Measurements from ENCODE around the gene CCDC50.

CCDC50 gene

DNA sequence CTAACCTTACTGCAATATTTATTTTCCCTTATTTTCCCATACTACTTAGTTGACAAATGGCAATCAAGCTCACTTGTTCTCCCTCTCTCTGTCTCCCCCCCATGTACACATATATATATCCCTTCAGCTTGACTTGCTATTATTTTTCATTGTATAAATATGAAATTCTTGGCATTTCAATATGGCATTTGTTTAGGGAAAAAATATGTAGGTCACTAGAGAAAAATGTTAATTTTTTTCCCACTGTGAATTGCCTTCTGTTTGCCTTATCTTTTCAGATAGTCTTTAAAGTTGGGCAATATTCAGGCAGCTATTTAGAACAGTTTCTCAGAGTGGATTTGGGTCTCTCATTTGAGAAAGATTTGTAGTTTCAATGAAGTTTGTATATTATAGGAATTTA, 64.0 kb downstream of the CCDC50 start:
- H3K9me3 Mint-ChIP-seq (ENCODE audit: low read depth) = no peaks in the 10 kb centered on the region
- no peaks in the 10 kb centered on the region for H3K27me3 Mint-ChIP-seq
- no peaks in the 10 kb centered on the region for H3K36me3 Mint-ChIP-seq
- H3K27ac Mint-ChIP-seq = no peak overlapping the region
- H3K4me1 Mint-ChIP-seq (ENCODE audit: low read depth) = no peaks in the 10 kb centered on the region
- no peak overlapping the region for H3K4me3 Mint-ChIP-seq

DNA sequence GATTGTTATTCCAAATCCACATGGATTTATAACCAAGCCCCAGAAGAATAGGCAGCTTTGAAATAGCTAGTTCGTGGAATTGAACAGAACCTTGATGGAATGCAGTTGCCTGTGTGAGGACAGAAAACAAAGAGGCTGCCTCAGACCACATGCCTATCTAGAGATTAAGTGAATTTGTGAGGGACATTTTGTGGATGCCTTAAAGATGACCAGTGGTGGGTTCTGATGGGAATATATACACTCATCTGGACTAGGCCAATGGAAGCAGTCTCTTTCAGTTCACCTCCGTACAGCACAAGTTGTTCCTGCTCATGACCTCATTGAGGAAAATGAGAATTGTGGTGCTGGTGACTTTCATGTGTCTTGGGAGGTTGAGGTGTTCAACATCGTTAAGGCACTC, 68.6 kb downstream of the CCDC50 start:
- Mint-ChIP-seq H3K4me3 (no peak overlapping the region), H3K27ac (no peak overlapping the region), H3K9me3 (ENCODE audit: low read depth) (peaks cover 4% of the 10 kb centered on the region), H3K27me3 (no peaks in the 10 kb centered on the region), H3K4me1 (ENCODE audit: low read depth) (no peaks in the 10 kb centered on the region), H3K36me3 (no peaks in the 10 kb centered on the region)

- Mint-ChIP-seq H3K4me3 (no peak overlapping the region), H3K27me3 (no peaks in the 10 kb centered on the region), H3K9me3 (ENCODE audit: low read depth) (peaks cover 4% of the 10 kb centered on the region), H3K36me3 (no peaks in the 10 kb centered on the region), H3K4me1 (ENCODE audit: low read depth) (no peaks in the 10 kb centered on the region), H3K27ac (no peak overlapping the region)
These were observed 69.4 kb downstream of the CCDC50 start for GRCh38 chr3:191398607-191399006.

- Mint-ChIP-seq H3K27ac (no peak overlapping the region), H3K4me1 (ENCODE audit: low read depth) (no peaks in the 10 kb centered on the region), H3K4me3 (no peak overlapping the region), H3K36me3 (no peaks in the 10 kb centered on the region), H3K9me3 (ENCODE audit: low read depth) (peaks cover 4% of the 10 kb centered on the region), H3K27me3 (no peaks in the 10 kb centered on the region)
These were observed 70.7 kb downstream of the CCDC50 start for GRCh38 chr3:191399918-191400317.

GRCh38 chr3:191401775-191402357, 72.7 kb downstream of the CCDC50 start:
- Mint-ChIP-seq H3K27me3 (no peaks in the 10 kb centered on the region), H3K4me1 (ENCODE audit: low read depth) (no peaks in the 10 kb centered on the region), H3K27ac (no peak overlapping the region)

DNA sequence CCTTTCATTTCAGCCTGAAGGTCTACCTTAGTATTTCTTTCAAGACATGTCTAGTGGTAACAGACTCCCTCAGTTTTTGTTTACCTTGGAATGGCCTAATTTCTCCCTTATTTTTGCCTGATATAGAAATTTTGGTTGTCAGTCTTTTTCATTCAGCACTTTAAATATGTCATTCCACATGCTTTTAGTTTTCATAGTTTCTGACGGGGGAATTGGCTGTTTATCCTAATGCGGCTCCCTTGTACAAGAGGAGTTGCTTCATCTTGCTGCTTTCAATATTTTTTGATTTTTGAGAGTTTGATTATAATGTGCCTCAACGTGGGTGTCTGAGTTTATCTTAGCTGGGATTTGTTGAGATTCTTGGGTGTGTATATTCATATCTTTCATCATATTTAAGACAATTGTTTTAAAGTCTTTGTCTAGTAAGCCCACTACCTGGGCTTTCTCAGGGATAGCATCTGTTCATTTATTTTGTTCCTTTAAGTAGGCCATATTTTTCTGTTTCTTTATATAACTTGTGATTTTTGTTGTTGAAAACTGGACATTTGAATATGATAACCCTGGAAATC, 80.7 kb downstream of the CCDC50 start:
- H3K36me3 Mint-ChIP-seq = no peaks in the 10 kb centered on the region
- no peak overlapping the region for H3K27ac Mint-ChIP-seq
- H3K4me1 Mint-ChIP-seq (ENCODE audit: low read depth) = no peaks in the 10 kb centered on the region
- no peak overlapping the region for H3K4me3 Mint-ChIP-seq
- H3K9me3 Mint-ChIP-seq (ENCODE audit: low read depth) = peaks cover 5% of the 10 kb centered on the region
- H3K27me3 Mint-ChIP-seq = no peaks in the 10 kb centered on the region

More at GRCh38 chr3:191401775-191402357, 72.7 kb downstream of the CCDC50 start:
- Mint-ChIP-seq H3K36me3 (no peaks in the 10 kb centered on the region), H3K4me3 (no peak overlapping the region), H3K9me3 (ENCODE audit: low read depth) (peaks cover 4% of the 10 kb centered on the region)

GRCh38 chr3:191412759-191413158, 83.6 kb downstream of the CCDC50 start:
- no peaks in the 10 kb centered on the region for H3K4me1 Mint-ChIP-seq (ENCODE audit: low read depth)
- no peak overlapping the region for H3K27ac Mint-ChIP-seq
- no peaks in the 10 kb centered on the region for H3K36me3 Mint-ChIP-seq
- no peak overlapping the region for H3K4me3 Mint-ChIP-seq
- H3K9me3 Mint-ChIP-seq (ENCODE audit: low read depth) = peaks cover 3% of the 10 kb centered on the region
- H3K27me3 Mint-ChIP-seq = no peaks in the 10 kb centered on the region

- H3K36me3 Mint-ChIP-seq = no peaks in the 10 kb centered on the region
- H3K27ac Mint-ChIP-seq = no peak overlapping the region
- no peaks in the 10 kb centered on the region for H3K9me3 Mint-ChIP-seq (ENCODE audit: low read depth)
- H3K27me3 Mint-ChIP-seq = no peaks in the 10 kb centered on the region
- no peak overlapping the region for H3K4me3 Mint-ChIP-seq
- H3K4me1 Mint-ChIP-seq (ENCODE audit: low read depth) = no peaks in the 10 kb centered on the region
These were observed 85.1 kb downstream of the CCDC50 start for GRCh38 chr3:191414286-191414685.

GRCh38 chr3:191414732-191415131, 85.5 kb downstream of the CCDC50 start:
- H3K27me3 Mint-ChIP-seq = no peaks in the 10 kb centered on the region
- no peaks in the 10 kb centered on the region for H3K4me1 Mint-ChIP-seq (ENCODE audit: low read depth)
- no peak overlapping the region for H3K27ac Mint-ChIP-seq
- no peak overlapping the region for H3K4me3 Mint-ChIP-seq
- H3K36me3 Mint-ChIP-seq = no peaks in the 10 kb centered on the region
- no peaks in the 10 kb centered on the region for H3K9me3 Mint-ChIP-seq (ENCODE audit: low read depth)

- no peaks in the 10 kb centered on the region for H3K36me3 Mint-ChIP-seq
- H3K9me3 Mint-ChIP-seq (ENCODE audit: low read depth) = no peaks in the 10 kb centered on the region
- no peak overlapping the region for H3K4me3 Mint-ChIP-seq
- H3K4me1 Mint-ChIP-seq (ENCODE audit: low read depth) = no peaks in the 10 kb centered on the region
- H3K27ac Mint-ChIP-seq = no peak overlapping the region
- no peaks in the 10 kb centered on the region for H3K27me3 Mint-ChIP-seq
These were observed 86.4 kb downstream of the CCDC50 start for GRCh38 chr3:191415566-191415965.

DNA sequence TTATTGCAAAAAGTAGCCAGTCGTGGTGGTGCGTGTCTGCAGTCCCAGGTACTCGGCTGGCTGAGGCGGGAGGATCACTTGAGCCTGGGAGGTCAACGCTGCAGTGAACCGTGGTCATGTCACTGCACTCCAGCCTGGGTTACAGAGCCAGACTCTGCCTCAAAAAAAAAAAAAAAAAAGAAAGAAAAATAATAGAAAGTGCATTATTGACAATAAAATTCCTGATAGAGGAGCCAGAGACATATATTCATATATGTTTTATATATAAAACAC, 88.2 kb downstream of the CCDC50 start:
- Mint-ChIP-seq H3K27me3 (no peaks in the 10 kb centered on the region), H3K9me3 (ENCODE audit: low read depth) (no peaks in the 10 kb centered on the region), H3K4me1 (ENCODE audit: low read depth) (no peaks in the 10 kb centered on the region), H3K36me3 (no peaks in the 10 kb centered on the region), H3K27ac (no peak overlapping the region), H3K4me3 (no peak overlapping the region)

GRCh38 chr3:191420771-191421170, 91.6 kb downstream of the CCDC50 start:
- Mint-ChIP-seq H3K9me3 (ENCODE audit: low read depth) (no peaks in the 10 kb centered on the region), H3K27ac (no peak overlapping the region), H3K4me1 (ENCODE audit: low read depth) (no peaks in the 10 kb centered on the region), H3K4me3 (no peak overlapping the region), H3K27me3 (no peaks in the 10 kb centered on the region), H3K36me3 (no peaks in the 10 kb centered on the region)

DNA sequence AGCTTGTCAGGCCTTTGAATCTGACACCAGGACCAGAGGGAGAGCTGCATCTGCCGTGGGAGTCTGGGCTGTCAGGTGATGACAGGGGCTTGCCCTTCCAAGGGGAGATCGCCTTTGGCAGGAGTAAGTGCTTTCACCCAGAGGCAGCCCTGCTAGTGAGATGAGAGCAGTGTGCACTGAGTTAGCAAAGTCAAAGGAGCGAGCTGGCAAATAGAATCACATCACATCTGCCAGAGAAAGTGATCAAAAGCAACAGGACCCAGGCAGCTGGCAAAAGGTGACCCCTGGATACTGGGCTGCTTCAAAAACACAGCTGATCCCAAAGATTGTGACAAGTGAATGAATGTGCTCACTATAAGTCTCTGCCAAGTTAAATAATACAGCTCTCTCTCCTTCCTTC, 95.7 kb downstream of the CCDC50 start:
- Mint-ChIP-seq H3K27ac (no peak overlapping the region), H3K9me3 (ENCODE audit: low read depth) (peaks cover 3% of the 10 kb centered on the region), H3K36me3 (no peaks in the 10 kb centered on the region), H3K4me1 (ENCODE audit: low read depth) (no peaks in the 10 kb centered on the region), H3K27me3 (peaks cover 1% of the 10 kb centered on the region), H3K4me3 (no peak overlapping the region)

GRCh38 chr3:191425322-191425734, 96.1 kb downstream of the CCDC50 start:
- H3K9me3 Mint-ChIP-seq (ENCODE audit: low read depth) = peaks cover 3% of the 10 kb centered on the region
- no peak overlapping the region for H3K27ac Mint-ChIP-seq
- peaks cover 1% of the 10 kb centered on the region for H3K27me3 Mint-ChIP-seq
- no peaks in the 10 kb centered on the region for H3K36me3 Mint-ChIP-seq
- H3K4me1 Mint-ChIP-seq (ENCODE audit: low read depth) = no peaks in the 10 kb centered on the region
- H3K4me3 Mint-ChIP-seq = no peak overlapping the region

GRCh38 chr3:191426311-191426710, 97.1 kb downstream of the CCDC50 start:
- peaks cover 1% of the 10 kb centered on the region for H3K27me3 Mint-ChIP-seq
- H3K9me3 Mint-ChIP-seq (ENCODE audit: low read depth) = peaks cover 5% of the 10 kb centered on the region
- H3K4me3 Mint-ChIP-seq = no peak overlapping the region
- H3K4me1 Mint-ChIP-seq (ENCODE audit: low read depth) = no peaks in the 10 kb centered on the region
- no peak overlapping the region for H3K27ac Mint-ChIP-seq
- H3K36me3 Mint-ChIP-seq = no peaks in the 10 kb centered on the region

- no peaks in the 10 kb centered on the region for H3K4me1 Mint-ChIP-seq (ENCODE audit: low read depth)
- no peak overlapping the region for H3K4me3 Mint-ChIP-seq
These were observed 99.0 kb downstream of the CCDC50 start for GRCh38 chr3:191428177-191428576.

More at GRCh38 chr3:191428177-191428576, 99.0 kb downstream of the CCDC50 start:
- H3K9me3 Mint-ChIP-seq (ENCODE audit: low read depth) = peaks cover 10% of the 10 kb centered on the region
- H3K27ac Mint-ChIP-seq = no peak overlapping the region
- peaks cover 1% of the 10 kb centered on the region for H3K27me3 Mint-ChIP-seq
- H3K36me3 Mint-ChIP-seq = no peaks in the 10 kb centered on the region

Measured in activated naive CD8-positive, alpha-beta T cell (primary cell).